Measurements from ENCODE around the gene RGS6. TPM values are rescaled to one million over a fixed set of nuclear protein-coding genes. Genes with fewer than 3 reads are reported as not detected.
"Not testable (repeated sequence)": the region's sequence is repeated elsewhere in the genome, so short reads cannot be mapped to it uniquely, and the experiment has no call there.

Gene RGS6
- total RNA-seq, 2 experiments from 2014 or later, result not detected

- TF ChIP-seq, protein P1, sequence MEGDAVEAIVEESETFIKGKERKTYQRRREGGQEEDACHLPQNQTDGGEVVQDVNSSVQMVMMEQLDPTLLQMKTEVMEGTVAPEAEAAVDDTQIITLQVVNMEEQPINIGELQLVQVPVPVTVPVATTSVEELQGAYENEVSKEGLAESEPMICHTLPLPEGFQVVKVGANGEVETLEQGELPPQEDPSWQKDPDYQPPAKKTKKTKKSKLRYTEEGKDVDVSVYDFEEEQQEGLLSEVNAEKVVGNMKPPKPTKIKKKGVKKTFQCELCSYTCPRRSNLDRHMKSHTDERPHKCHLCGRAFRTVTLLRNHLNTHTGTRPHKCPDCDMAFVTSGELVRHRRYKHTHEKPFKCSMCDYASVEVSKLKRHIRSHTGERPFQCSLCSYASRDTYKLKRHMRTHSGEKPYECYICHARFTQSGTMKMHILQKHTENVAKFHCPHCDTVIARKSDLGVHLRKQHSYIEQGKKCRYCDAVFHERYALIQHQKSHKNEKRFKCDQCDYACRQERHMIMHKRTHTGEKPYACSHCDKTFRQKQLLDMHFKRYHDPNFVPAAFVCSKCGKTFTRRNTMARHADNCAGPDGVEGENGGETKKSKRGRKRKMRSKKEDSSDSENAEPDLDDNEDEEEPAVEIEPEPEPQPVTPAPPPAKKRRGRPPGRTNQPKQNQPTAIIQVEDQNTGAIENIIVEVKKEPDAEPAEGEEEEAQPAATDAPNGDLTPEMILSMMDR (IDR thresholded peaks at IDR 0.05), result no peak
- Mint-ChIP-seq H3K27me3 (peaks cover 57% of the 10 kb centered on the region), H3K27ac (no peak overlapping the region), H3K9me3 (no peaks in the 10 kb centered on the region), H3K4me1 (ENCODE audit: low read depth) (peaks cover 15% of the 10 kb centered on the region), H3K4me3 (peak overlapping the region; percentile 61), H3K36me3 (ENCODE audit: low read depth) (no peaks in the 10 kb centered on the region)
- ChIA-PET CTCF (interaction anchor here (1.1 kb wide), 1 partner anchor 8 kb away, joined by 3 read pairs; no protein-coding TSS in a partner anchor), POLR2A (no interaction called here)
- peak; percentile 8 for DNase-seq
- peak; percentile 34 for ATAC-seq
- intact Hi-C loops (cut with micrococcal nuclease), result no loop called here
Observed at GRCh38 chr14:71933001-71933587, 865 bp downstream of the RGS6 start.

DNA sequence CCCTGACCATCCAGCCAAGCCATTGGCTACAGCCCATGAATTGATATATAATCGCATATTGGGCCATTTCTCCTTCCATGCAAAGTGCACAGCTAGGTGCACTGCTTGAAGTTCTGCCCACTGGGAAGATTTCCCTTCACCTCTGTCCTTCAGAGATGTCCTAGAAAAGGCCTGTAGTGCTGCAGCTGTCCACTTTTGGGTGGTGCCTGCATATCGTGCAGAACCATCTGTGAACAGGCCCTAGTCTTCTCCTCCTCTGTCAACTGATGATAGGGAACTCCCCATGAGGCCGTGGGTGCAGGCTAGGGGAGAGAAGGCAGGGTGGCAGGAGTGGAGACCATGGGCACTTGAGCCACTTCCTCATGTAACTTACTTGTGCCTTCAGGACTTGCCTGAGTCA is 6.0 kb downstream of the RGS6 start:
- H3K4me1 Mint-ChIP-seq (ENCODE audit: low read depth); H3K9me3 Mint-ChIP-seq; DNase-seq; CTCF ChIA-PET; intact Hi-C loops (cut with micrococcal nuclease); H3K36me3 Mint-ChIP-seq (ENCODE audit: low read depth); H3K27ac Mint-ChIP-seq; ATAC-seq; POLR2A ChIA-PET; H3K4me3 Mint-ChIP-seq: not testable (repeated sequence)
- peaks cover 31% of the 10 kb centered on the region for H3K27me3 Mint-ChIP-seq

- H3K9me3 Mint-ChIP-seq; POLR2A ChIA-PET; H3K4me3 Mint-ChIP-seq; DNase-seq; intact Hi-C loops (cut with micrococcal nuclease); CTCF ChIA-PET; ATAC-seq; H3K36me3 Mint-ChIP-seq (ENCODE audit: low read depth); H3K27ac Mint-ChIP-seq; H3K4me1 Mint-ChIP-seq (ENCODE audit: low read depth): not testable (repeated sequence)
- peaks cover 29% of the 10 kb centered on the region for H3K27me3 Mint-ChIP-seq
Observed at GRCh38 chr14:71939344-71939743, 7.1 kb downstream of the RGS6 start.

DNA sequence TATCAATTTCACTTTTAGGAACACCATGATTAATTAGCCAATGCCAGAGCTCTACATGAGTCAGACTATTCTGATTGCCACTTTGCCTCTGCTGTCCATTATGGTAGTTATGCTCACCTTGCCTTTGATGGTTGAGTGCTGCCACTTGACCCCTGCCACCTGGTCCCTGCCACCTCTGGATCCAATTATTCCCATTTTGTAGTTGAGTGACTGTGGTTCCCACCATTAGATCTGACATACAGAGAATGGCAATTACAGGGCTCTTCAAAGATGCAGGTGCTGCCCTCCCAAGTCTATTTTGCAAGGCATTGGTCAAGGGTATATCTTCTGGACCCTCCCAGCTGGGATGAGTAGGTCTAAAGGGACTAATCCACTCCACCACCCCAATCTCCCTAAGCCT is 8.3 kb downstream of the RGS6 start:
- DNase-seq; ATAC-seq; POLR2A ChIA-PET; H3K4me3 Mint-ChIP-seq; H3K36me3 Mint-ChIP-seq (ENCODE audit: low read depth); H3K27ac Mint-ChIP-seq; H3K9me3 Mint-ChIP-seq; H3K4me1 Mint-ChIP-seq (ENCODE audit: low read depth); intact Hi-C loops (cut with micrococcal nuclease); CTCF ChIA-PET: not testable (repeated sequence)
- H3K27me3 Mint-ChIP-seq, result peaks cover 25% of the 10 kb centered on the region

- H3K4me3 Mint-ChIP-seq; H3K36me3 Mint-ChIP-seq (ENCODE audit: low read depth); intact Hi-C loops (cut with micrococcal nuclease); CTCF ChIA-PET; DNase-seq; ATAC-seq; H3K4me1 Mint-ChIP-seq (ENCODE audit: low read depth); H3K27ac Mint-ChIP-seq; POLR2A ChIA-PET; H3K9me3 Mint-ChIP-seq: not testable (repeated sequence)
- H3K27me3 Mint-ChIP-seq, result peaks cover 23% of the 10 kb centered on the region
Observed at GRCh38 chr14:71941616-71942015, 9.4 kb downstream of the RGS6 start.

DNA sequence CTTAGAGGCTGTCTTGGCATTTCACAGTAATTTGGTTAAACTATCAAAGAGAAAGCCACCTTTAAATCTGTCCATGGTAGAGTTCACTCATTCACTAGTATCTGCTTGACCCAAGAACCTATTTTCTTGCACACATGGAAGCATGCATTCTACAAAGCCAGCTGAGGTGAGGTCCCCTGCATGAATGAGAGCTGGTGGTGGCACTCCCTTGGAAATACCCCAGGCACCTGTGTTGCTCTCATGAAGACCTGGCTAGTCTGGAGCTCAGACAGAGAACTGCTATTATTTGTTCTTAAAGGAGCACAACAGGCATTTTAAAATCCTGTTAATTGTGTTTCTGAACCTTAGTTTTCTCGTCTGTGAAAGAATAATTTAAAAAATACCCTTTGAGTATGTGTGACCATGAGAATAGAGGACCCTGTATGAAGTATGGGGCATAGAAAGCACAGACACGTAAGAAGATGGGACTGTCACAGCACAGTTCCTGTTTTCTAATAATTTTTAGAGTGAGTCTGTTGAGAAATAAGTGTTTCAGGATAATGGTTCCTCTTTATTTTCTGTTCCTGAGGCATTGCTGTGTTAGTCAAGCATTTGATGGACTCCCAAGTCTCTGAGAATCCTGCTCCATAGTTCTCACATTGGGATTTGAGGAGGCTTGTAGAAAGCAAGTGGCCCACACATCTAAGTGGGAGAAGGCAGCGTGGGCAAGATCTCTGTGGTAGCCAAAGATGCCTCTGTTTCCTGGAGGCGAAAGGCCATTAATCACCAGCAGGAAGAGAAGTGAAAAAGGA is 10.9 kb downstream of the RGS6 start:
- no peak overlapping the region for H3K4me3 Mint-ChIP-seq
- peaks cover 3% of the 10 kb centered on the region for H3K9me3 Mint-ChIP-seq
- ATAC-seq, result no peak
- CTCF ChIA-PET, result no interaction called here
- H3K36me3 Mint-ChIP-seq (ENCODE audit: low read depth), result no peaks in the 10 kb centered on the region
- peaks cover 22% of the 10 kb centered on the region for H3K27me3 Mint-ChIP-seq
- no peak overlapping the region for H3K27ac Mint-ChIP-seq
- intact Hi-C loops (cut with micrococcal nuclease), result no loop called here
- H3K4me1 Mint-ChIP-seq (ENCODE audit: low read depth), result no peaks in the 10 kb centered on the region
- POLR2A ChIA-PET, result no interaction called here
- TF ChIP-seq, protein P1 (IDR thresholded peaks at IDR 0.05), result no peak
- no peak for DNase-seq

DNA sequence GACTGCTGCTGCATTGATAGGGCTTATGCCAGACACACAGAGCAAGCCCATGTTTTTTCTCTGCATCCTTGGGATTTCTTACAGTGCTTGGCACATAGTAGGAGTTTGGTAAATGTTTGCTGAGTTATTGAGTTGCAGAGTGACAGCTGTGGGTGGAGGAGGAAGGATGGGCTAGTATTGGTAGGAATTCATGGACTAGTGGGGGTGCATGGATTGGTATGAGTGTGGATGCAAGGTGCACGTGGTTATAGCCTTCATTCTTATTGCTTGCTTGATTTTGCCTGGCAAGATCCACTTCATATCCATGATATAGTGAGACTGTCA is 11.4 kb downstream of the RGS6 start:
- Mint-ChIP-seq H3K4me1 (ENCODE audit: low read depth) (no peaks in the 10 kb centered on the region), H3K27ac (no peak overlapping the region), H3K36me3 (ENCODE audit: low read depth) (no peaks in the 10 kb centered on the region), H3K4me3 (no peak overlapping the region), H3K9me3 (peaks cover 3% of the 10 kb centered on the region), H3K27me3 (peaks cover 21% of the 10 kb centered on the region)
- intact Hi-C loops (cut with micrococcal nuclease), result no loop called here
- ATAC-seq (no peak), DNase-seq (no peak)
- TF ChIP-seq, protein P1 (IDR thresholded peaks at IDR 0.05), result no peak
- CTCF ChIA-PET, result no interaction called here
- POLR2A ChIA-PET, result no interaction called here

Measured in activated CD8-positive, alpha-beta T cell treated with anti-CD3 and anti-CD28 coated beads for 36 hours (primary cell).